GM12891 (cell line): ENCODE results near the gene MCTP2.

Experiments
- POLR2A ChIP-seq: IDR thresholded peaks from 2 replicates; pipeline ENCODE4 v1.6.1; 2011; ENCODE audit warnings: low read depth, low read length, control low read depth
- POLR2AphosphoS5 ChIP-seq: IDR thresholded peaks from 2 replicates; pipeline ENCODE4 v1.6.1; 2011; ENCODE audit warnings: low read depth, low read length, control low read depth
- POU2F2 ChIP-seq: IDR thresholded peaks from 2 replicates; pipeline ENCODE4 v1.6.1; 2011; ENCODE audit warnings: low read depth, mild to moderate bottlenecking, control low read depth, low read length, moderate library complexity
- SPI1 ChIP-seq: IDR thresholded peaks from 2 replicates; pipeline ENCODE4 v1.6.1; 2011; ENCODE audit warnings: low read depth, low read length, control low read depth
- TAF1 ChIP-seq: IDR thresholded peaks from 2 replicates; pipeline ENCODE4 v1.6.1; 2011; ENCODE audit warnings: low read depth, low read length, control low read depth

- no peak for TF ChIP-seq POLR2AphosphoS5
- no peak for TF ChIP-seq POLR2A
- TF ChIP-seq TAF1 = no peak
- TF ChIP-seq POU2F2 = no peak
- TF ChIP-seq SPI1 = no peak
These were observed 135.4 kb downstream of the MCTP2 start for GRCh38 chr15:94366781-94367180.
